IMR-90 (cell line): ENCODE measurements around the gene GMEB1.

Source experiments
- CEBPB ChIP-seq: IDR thresholded peaks from 2 replicates; pipeline ENCODE4 v1.6.1; 2012; ENCODE audit warnings: low read depth, low read length, improper control_type of control experiment
- MAFK ChIP-seq: IDR thresholded peaks from 2 replicates; pipeline ENCODE4 v1.6.1; 2012; ENCODE audit warnings: low read depth, low read length, improper control_type of control experiment
- MAZ ChIP-seq: IDR thresholded peaks from 2 replicates; pipeline ENCODE4 v1.6.1; 2012; ENCODE audit warnings: low read depth, mild to moderate bottlenecking, low read length, improper control_type of control experiment, moderate library complexity, borderline replicate concordance
- MXI1 ChIP-seq: IDR thresholded peaks from 2 replicates; pipeline ENCODE4 v1.6.1; 2012; ENCODE audit warnings: low read depth, mild to moderate bottlenecking, low read length, moderate library complexity, borderline replicate concordance
- POLR2A ChIP-seq: IDR thresholded peaks from 2 replicates; pipeline ENCODE4 v1.6.1; 2012; ENCODE audit warnings: mild to moderate bottlenecking, low read depth, low read length
- RAD21 ChIP-seq: IDR thresholded peaks from 2 replicates; pipeline ENCODE4 v1.6.1; 2012; ENCODE audit warnings: low read length, improper control_type of control experiment
- RFX5 ChIP-seq: IDR thresholded peaks from 2 replicates; pipeline ENCODE4 v1.8.0; 2012; ENCODE audit warnings: low read depth, mild to moderate bottlenecking, low read length, moderate library complexity
- SMC3 ChIP-seq: fragments of 150-350 bp; IDR thresholded peaks from 2 replicates; pipeline ENCODE4 v1.6.1; 2016; ENCODE audit warnings: low read depth, mild to moderate bottlenecking, antibody characterized with exemption, low read length, moderate library complexity
- USF2 ChIP-seq: fragments of 150-350 bp; IDR thresholded peaks from 2 replicates; pipeline ENCODE4 v1.6.1; 2017; ENCODE audit warnings: mild to moderate bottlenecking, antibody characterized with exemption, low read length, low read depth
- TF ChIP-seq, protein P1 (sequence below): conservative IDR thresholded peaks from 2 replicates; pipeline ENCODE4 v1.5.1; 2012; ENCODE audit warnings: mild to moderate bottlenecking, low read depth, low read length, improper control_type of control experiment
- TF ChIP-seq, protein P2 (sequence below): fragments of 150-350 bp; IDR thresholded peaks from 2 replicates; pipeline ENCODE4 v1.6.1; 2016; ENCODE audit warnings: low read depth, mild to moderate bottlenecking, low read length, moderate library complexity, borderline replicate concordance

DNA sequence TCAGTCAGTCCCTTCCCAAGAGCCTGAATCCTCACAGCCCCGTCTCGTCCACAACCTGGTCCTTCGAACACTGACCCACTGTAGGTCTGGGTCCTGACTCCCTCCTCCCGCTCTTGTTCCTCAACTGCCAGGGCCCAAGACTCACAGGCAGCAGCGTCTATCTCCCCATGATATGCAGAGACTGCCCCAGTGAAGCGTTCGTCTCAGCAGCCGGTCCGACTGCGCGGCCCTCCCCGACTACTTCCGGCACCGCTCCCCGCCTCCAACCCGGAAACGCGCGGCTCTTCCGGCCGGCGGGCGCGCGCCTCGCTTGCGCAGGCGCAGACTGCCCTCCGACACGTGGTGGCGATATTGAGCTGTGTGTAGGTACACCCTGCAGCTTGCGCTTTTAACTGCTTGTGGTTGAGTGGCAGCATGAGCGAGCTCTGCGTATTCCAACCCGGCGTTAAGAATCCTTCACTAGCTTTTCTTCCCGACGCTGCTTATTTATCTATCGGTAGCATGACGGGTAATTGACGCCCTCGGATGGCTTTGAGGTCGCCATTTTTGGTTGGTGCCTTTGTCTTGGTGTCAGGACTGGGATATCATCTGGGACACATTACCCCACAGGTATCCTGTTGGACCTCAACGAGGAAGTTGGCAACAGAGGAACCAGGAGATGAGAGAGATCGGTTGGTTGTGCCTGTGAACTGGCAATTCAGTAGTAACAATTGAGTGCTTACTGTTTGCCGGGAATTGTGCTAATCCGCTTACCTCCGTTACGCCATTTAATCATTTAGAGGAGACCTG lies 25.5 kb upstream of the GMEB1 start, which contains the start of gene TAF12:
- TF ChIP-seq CEBPB (no peak), POLR2A (peak; percentile 98), MXI1 (peak; percentile 92), RAD21 (peak; percentile 44), MAZ (peak; percentile 70; the same call in 1 of the 2 replicates), RFX5 (no peak), SMC3 (peak; percentile 16; the same call in 1 of the 2 replicates), MAFK (no peak), USF2 (peak; percentile 95)
- TF ChIP-seq, protein P1, sequence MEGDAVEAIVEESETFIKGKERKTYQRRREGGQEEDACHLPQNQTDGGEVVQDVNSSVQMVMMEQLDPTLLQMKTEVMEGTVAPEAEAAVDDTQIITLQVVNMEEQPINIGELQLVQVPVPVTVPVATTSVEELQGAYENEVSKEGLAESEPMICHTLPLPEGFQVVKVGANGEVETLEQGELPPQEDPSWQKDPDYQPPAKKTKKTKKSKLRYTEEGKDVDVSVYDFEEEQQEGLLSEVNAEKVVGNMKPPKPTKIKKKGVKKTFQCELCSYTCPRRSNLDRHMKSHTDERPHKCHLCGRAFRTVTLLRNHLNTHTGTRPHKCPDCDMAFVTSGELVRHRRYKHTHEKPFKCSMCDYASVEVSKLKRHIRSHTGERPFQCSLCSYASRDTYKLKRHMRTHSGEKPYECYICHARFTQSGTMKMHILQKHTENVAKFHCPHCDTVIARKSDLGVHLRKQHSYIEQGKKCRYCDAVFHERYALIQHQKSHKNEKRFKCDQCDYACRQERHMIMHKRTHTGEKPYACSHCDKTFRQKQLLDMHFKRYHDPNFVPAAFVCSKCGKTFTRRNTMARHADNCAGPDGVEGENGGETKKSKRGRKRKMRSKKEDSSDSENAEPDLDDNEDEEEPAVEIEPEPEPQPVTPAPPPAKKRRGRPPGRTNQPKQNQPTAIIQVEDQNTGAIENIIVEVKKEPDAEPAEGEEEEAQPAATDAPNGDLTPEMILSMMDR, result peak; percentile 51
- TF ChIP-seq, protein P2, sequence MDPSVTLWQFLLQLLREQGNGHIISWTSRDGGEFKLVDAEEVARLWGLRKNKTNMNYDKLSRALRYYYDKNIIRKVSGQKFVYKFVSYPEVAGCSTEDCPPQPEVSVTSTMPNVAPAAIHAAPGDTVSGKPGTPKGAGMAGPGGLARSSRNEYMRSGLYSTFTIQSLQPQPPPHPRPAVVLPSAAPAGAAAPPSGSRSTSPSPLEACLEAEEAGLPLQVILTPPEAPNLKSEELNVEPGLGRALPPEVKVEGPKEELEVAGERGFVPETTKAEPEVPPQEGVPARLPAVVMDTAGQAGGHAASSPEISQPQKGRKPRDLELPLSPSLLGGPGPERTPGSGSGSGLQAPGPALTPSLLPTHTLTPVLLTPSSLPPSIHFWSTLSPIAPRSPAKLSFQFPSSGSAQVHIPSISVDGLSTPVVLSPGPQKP, result peak; percentile 44; the same call in 1 of the 2 replicates
